Renal pelvis (tissue), 12 donors: ENCODE data around the gene TTC9. TPM values are rescaled to one million over a fixed set of nuclear protein-coding genes. Genes with fewer than 3 reads are reported as not detected.

Experiments used
- DNase-seq: peaks from one replicate; pipeline ENCODE4 v3.0.0-alpha.2; 2013
- long read RNA-seq, 16 experiments: transcript quantifications; one replicate each; lab custom pipeline, GENCODE V29; 2026
- polyA plus RNA-seq, 3 donors: library from polyadenylated mRNA; unstranded; fragments of 120-200 nt; gene quantifications; one replicate each; pipeline ENCODE4 v1.2.1, GENCODE V29; 2013; ENCODE audit not compliant: insufficient read length in 3 of 3

The TTC9 gene
- polyA plus RNA-seq = 1 to 10 TPM; 3.5 to 4.1 (median 4.1) TPM
- long read RNA-seq, donor 1, full-length matches to known transcripts = 2 of 2 reads
- long read RNA-seq, donor 1, partial matches to known transcripts = 0 of 2 reads
- long read RNA-seq, donor 1, other reads (novel, unspliced or antisense) = 0 of 2 reads
- long read RNA-seq, donor 2, full-length matches to known transcripts = 4 of 4 reads
- long read RNA-seq, donor 2, partial matches to known transcripts = 0 of 4 reads
- long read RNA-seq, donor 2, other reads (novel, unspliced or antisense) = 0 of 4 reads
- long read RNA-seq, donor 3, full-length matches to known transcripts = 3 of 3 reads
- long read RNA-seq, donor 3, partial matches to known transcripts = 0 of 3 reads
- long read RNA-seq, donor 3, other reads (novel, unspliced or antisense) = 0 of 3 reads
- long read RNA-seq, donor 4, full-length matches to known transcripts = 2 of 2 reads
- long read RNA-seq, donor 4, partial matches to known transcripts = 0 of 2 reads
- long read RNA-seq, donor 4, other reads (novel, unspliced or antisense) = 0 of 2 reads
- long read RNA-seq, donor 5, full-length matches to known transcripts = 1 of 1 reads
- long read RNA-seq, donor 5, partial matches to known transcripts = 0 of 1 reads
- long read RNA-seq, donor 5, other reads (novel, unspliced or antisense) = 0 of 1 reads
- long read RNA-seq, donor 6, full-length matches to known transcripts = 2 of 2 reads
- long read RNA-seq, donor 6, partial matches to known transcripts = 0 of 2 reads
- long read RNA-seq, donor 6, other reads (novel, unspliced or antisense) = 0 of 2 reads
- long read RNA-seq, donor 7, full-length matches to known transcripts = 1 of 19 reads
- long read RNA-seq, donor 7, partial matches to known transcripts = 6 of 19 reads
- long read RNA-seq, donor 7, other reads (novel, unspliced or antisense) = 12 of 19 reads
- long read RNA-seq, donor 8 = 0 reads
- long read RNA-seq, donor 9, full-length matches to known transcripts = 2 of 2 reads
- long read RNA-seq, donor 9, partial matches to known transcripts = 0 of 2 reads
- long read RNA-seq, donor 9, other reads (novel, unspliced or antisense) = 0 of 2 reads
- long read RNA-seq, donor 10, full-length matches to known transcripts = 2 of 2 reads
- long read RNA-seq, donor 10, partial matches to known transcripts = 0 of 2 reads
- long read RNA-seq, donor 10, other reads (novel, unspliced or antisense) = 0 of 2 reads
- long read RNA-seq, donor 11, full-length matches to known transcripts = 3 of 3 reads
- long read RNA-seq, donor 11, partial matches to known transcripts = 0 of 3 reads
- long read RNA-seq, donor 11, other reads (novel, unspliced or antisense) = 0 of 3 reads
- long read RNA-seq, donor 12, full-length matches to known transcripts = 3 of 3 reads
- long read RNA-seq, donor 12, partial matches to known transcripts = 0 of 3 reads
- long read RNA-seq, donor 12, other reads (novel, unspliced or antisense) = 0 of 3 reads
- long read RNA-seq, donor 13, full-length matches to known transcripts = 2 of 2 reads
- long read RNA-seq, donor 13, partial matches to known transcripts = 0 of 2 reads
- long read RNA-seq, donor 13, other reads (novel, unspliced or antisense) = 0 of 2 reads
- long read RNA-seq, donor 14 = 0 reads
- long read RNA-seq, donor 15 = 0 reads
- long read RNA-seq, donor 16, full-length matches to known transcripts = 4 of 4 reads
- long read RNA-seq, donor 16, partial matches to known transcripts = 0 of 4 reads
- long read RNA-seq, donor 16, other reads (novel, unspliced or antisense) = 0 of 4 reads

GRCh38 chr14:70641548-70642302 lies at the start of gene TTC9:
TTC9 (plus strand) TSS chr14:70641916; CDS start chr14:70642130, 214 bp downstream.
- DNase-seq = peak; percentile 15

DNA sequence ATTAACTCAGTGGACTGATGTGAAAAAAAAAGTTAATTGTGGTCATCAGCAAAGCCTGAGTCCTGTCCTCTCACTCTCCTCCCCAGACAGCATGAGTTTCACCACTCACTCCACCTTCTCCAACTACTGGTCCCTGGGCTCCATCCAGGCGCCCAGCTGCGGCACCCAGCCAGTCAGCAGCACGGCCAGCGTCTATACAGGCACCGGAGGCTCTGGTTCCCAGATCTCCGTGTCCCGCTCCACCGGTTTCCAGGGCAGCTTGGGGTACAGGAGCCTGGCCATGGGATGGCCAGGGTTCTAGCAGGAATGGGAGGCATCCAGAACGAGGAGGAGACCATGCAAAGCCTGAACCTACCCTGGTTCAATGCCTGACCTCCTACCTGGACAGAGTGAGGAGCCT lies 47.3 kb upstream of the TTC9 start:
- DNase-seq = no peak

DNA sequence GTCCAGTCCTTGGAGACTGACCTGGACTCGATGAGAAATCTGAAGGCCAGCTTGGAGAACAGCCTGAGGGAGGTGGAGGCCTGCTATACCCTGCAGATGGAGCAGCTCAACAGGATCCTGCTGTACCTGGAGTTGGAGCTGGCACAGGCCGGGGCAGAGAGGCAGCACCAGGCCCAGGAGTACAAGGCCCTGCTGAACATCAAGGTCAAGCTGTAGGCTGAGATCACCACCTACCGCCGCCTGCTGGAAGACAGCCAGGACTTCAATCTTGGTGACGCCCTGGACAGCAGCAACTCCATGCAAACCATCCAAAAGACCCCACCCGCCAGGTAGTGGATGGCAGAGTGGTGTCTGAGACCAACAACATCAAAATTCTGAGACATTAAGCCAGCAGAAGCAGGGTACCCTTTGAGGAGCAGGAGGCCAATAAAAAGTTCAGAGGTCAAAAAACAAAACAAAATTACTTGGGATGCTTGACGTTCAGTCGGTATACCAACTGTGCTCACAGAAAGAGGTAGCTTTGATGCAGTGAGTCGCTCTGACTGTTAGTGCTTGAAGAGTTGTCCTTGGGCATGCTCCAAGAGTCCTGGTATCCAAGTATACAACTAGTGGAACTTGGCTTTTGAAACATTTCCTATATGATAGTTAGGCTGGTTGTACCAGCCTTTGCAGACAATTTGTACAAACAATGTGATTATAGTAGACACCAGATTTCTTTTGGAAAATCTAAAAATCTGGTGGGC lies 46.1 kb upstream of the TTC9 start:
- no peak for DNase-seq

DNA sequence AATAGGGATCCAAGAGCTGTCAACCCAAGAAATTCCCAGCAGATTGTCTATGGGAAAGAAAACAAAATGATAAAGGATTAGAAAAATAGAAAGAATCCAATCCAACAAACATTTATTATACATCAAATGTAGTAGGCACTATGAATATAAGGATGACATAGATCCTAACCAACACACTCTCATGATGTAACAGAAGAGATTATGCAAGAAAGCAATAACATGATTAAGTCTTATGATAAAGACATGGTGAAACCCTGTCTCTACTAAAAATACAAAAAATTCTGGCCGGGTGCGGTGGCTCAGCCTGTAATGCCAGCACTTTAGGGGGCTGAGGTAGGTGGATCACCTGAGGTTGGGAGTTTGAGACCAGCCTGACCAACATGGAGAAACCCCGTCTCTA lies 44.0 kb upstream of the TTC9 start:
- no peak for DNase-seq

DNA sequence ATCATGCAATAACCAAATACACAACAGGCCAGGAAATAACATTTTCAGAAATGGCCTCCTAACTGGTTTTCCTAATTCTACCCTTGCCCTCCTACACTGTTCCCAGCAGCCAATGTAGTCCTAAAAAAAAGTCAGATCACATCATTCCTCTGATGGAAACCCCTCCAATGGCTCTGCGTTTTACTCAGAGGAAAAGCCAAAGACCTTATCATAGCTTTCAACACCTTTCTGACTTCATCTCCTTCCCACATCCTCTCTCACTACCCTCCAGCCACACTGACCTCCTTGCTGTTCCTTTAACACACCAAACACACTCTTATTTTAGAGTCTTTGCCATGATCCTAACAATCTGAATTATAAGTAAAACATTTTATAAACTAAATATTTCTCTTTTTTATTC lies 42.4 kb upstream of the TTC9 start:
- no peak for DNase-seq

GRCh38 chr14:70600382-70601157 lies 41.1 kb upstream of the TTC9 start, which contains the start of gene MED6:
MED6 (minus strand) TSS chr14:70600655; CDS start chr14:70600637, 18 bp downstream.
- peak; percentile 95 for DNase-seq

DNA sequence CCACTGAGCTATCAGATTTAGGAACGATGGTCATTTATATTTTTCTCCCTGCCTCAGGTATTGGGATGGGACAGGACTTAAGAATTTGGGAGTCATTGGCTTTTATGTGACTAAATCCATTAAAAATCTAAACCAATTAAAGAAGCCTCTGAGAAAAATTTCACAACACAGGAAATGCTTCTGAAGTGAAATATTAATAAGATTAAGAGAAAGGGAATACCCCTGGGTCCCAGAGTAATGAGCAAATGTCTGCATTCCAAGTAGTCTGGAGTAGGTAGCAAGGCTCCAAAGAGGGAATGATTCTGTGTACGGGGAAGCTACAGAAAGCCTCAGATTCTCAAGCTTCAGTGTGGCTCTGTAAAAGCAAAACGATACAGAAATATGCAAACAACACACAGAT lies 40.6 kb upstream of the TTC9 start:
- DNase-seq = no peak

DNA sequence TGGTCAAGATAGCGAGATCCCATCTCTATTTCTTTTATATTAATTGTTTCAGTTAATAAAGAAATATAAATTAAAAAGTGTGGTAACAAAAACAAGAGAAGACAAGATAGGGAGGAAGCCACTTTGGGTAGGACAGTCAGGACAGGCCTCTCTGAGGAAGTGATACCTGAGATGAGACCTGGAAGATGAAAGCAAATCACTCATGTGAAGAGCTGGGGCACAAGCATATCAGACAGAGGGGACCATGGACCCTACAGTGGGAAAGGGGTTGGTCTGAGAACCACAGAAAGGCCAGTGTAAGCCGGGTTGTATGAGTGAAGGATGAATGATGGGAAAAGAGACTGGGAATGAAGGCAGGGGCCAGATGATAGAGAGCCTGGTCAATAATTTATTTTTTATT lies 39.5 kb upstream of the TTC9 start:
- no peak for DNase-seq

DNA sequence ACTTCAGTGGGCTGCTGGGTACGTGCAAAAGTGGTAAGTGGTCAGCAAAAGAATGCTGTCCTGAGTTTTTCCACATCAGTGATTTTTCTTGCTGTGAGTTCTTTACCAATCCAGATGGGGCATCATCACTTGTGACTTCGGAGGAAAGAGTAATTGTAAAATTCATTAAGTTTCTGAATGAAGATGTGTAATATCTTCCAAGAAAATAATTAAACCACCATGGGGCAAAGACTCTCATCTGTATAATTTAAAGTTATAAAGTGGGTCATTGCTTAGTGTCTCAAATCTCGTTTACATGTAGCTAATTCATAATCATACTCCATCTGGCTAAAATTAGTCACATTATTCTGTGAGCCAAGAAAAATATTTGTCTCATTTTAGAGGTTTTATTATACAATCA lies 30.5 kb upstream of the TTC9 start:
- no peak for DNase-seq

GRCh38 chr14:70616646-70617045 lies 25.1 kb upstream of the TTC9 start:
- DNase-seq = no peak

- DNase-seq = no peak
Observed at GRCh38 chr14:70618314-70618713, 23.4 kb upstream of the TTC9 start.

- DNase-seq = no peak
Observed at GRCh38 chr14:70619708-70620107, 22.0 kb upstream of the TTC9 start.

GRCh38 chr14:70622111-70622712 lies 19.5 kb upstream of the TTC9 start:
- peak; percentile 8 for DNase-seq

- DNase-seq = no peak
Observed at GRCh38 chr14:70624972-70625371, 16.7 kb upstream of the TTC9 start.

DNA sequence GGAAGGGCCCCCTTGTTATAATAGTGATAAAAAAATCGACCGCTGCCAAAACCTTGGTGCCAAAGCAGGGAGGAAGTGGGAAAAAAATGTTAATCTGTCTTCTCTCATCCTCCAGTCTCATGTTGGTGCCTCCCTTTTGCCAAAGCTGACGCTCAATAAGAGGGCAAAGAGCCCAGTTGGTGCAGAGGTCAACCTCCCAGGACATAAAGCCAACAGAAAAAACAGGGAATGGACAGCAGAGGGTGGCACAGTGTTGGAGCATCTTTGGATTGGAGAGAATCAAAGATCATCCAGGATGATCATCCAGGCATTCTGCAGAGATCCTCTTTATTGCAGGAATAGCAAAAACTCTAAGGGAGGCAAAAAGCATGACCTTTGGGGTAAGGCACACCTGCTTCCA lies 9.8 kb upstream of the TTC9 start:
- DNase-seq = no peak

DNA sequence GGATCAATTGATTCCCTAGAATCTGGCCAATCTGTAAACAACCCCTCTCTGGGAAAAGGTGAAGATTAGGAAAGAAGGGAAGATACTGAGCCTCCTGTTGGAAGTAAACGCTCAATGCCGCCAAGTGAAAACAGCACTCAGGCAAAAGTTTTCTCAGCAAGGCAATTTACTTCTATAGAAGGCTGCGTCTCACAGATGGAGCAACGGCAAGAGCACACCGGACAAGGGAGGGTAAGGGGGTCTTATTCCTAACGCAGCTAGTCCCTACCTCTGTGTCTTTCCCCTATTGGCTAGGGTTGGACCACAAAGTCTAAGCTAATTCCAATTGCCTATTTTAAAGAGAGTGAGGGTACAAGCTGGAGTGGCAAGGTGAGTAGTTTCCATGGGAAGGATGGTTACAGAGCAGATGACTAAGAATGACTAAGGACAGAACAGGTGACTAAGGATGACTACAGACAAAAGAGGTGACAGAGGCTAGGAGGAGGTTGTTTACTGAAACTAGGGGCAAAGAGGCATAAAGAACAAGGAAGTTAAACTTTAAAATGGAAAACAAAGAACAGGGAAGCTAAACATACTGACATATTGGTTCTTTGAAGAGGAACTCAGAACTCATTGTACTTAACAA lies 5.6 kb upstream of the TTC9 start:
- DNase-seq = no peak

DNA sequence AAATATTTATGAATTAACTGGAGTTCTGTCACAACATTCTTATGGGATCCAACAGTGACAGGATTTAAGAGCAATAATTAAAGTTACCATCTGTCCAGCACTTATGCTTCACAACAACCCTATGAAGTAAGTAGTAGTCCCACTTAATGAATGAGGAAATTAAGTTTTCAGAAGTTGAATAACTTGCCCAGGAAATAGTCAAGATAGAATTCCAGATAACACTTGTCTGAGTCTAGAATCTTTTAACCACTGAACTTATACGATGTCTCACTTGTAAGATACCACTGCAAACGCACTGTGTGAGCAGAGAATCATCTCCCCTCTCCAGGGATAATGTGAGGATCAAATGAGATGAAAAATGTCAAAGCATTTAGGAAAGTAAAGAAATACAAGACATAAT lies 3.3 kb upstream of the TTC9 start:
- no peak for DNase-seq
